CD4-positive, alpha-beta T cell treated with Interleukin-1 beta for 1 hour (primary cell): Measurements from ENCODE around the gene PPP1R15A.
"Not testable (repeated sequence)": the region's sequence is repeated elsewhere in the genome, so short reads cannot be mapped to it uniquely, and the experiment has no call there.

Source experiments
- DNase-seq, 2 donors: peaks; one replicate each; pipeline ENCODE4 v3.0.0-alpha.2; 2020 to 2022

PPP1R15A gene

GRCh38 chr19:48881741-48882657, 9.8 kb downstream of the PPP1R15A start:
- peak; percentile 48 to 62 for DNase-seq

- peak; percentile 19 to 37 for DNase-seq
Observed at GRCh38 chr19:48883726-48884125, 11.5 kb downstream of the PPP1R15A start.

DNA sequence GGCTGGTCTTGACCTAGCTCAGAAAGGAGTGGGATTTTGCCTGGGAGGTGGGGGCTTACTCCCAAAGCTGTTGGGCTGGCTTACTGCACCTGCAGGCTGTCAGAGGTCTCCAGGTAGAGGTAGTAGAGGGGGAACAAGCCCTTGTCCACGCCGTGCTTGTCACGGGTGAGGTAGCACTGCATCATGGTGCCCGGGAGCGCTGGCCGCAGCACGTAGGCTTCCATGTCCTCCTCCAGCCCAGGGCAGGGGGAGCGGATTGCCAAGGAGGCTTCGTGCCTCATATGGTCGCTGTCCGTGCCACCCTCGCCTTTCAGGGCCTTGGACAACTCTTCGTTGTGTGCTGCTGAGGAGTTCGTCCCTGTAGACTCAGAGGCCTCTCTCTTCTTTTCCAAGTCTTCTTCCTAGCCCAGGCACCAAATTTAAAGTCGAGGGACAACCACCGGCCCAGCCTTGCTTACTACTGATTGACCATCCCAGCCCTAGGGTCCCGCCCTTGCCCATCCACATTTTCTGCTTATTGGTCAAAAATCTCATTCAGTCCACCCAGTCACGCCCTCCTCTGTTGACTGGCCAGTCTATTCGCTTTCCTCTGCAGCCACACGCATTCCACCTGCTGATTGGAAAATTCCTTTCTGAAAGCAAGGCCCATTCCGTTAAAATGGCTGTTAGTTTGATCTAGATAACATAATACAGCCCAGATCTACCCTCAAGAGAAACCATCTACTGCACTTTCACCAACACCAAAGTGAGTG, 15.8 kb downstream of the PPP1R15A start:
- DNase-seq, result no peak

GRCh38 chr19:48889496-48889895, 17.3 kb downstream of the PPP1R15A start:
- DNase-seq, result not testable (repeated sequence)

DNA sequence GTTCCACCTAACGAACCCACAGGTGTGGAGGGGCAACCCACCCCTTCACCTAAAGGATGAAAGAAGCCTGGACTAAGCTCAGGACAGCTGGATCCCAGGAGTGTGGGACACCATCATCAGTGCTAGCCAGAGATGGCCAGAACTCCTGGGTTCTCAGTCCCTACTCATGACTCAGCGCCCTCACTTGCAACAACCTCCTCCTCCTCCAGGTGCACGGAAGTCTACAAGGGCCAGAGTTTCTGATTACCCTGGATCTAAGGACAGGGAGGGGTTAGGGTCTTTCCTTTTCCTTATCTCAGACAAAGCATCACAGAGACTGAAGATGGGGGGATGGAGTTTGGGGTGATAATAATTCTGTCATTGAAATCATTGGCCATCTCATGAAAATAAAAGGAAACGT, 18.3 kb downstream of the PPP1R15A start:
- DNase-seq, result no peak

DNA sequence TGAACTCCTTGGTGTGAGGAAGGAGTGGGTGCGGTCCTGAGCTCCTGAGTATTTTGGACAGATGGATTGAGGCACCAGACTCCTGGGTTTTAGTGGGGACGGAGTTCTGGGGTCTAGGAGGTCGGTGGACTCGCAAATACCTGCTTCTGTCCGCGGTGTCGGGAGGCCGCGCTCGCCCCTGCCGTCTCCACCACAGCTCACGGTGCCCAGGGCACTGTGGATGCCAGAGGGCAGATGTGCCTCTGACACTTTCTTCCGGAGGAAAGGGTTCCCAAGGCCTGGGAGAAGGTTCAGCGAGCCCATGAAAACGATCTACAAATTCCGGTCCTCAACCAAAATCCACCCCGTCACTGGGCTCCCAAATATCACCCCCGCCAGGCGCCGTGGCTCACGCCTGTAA, 23.0 kb downstream of the PPP1R15A start:
- no peak for DNase-seq

GRCh38 chr19:48896191-48896720, 24.0 kb downstream of the PPP1R15A start:
- peak; percentile 49 to 67 for DNase-seq

GRCh38 chr19:48897181-48897580, 25.0 kb downstream of the PPP1R15A start:
- DNase-seq, result no peak

DNA sequence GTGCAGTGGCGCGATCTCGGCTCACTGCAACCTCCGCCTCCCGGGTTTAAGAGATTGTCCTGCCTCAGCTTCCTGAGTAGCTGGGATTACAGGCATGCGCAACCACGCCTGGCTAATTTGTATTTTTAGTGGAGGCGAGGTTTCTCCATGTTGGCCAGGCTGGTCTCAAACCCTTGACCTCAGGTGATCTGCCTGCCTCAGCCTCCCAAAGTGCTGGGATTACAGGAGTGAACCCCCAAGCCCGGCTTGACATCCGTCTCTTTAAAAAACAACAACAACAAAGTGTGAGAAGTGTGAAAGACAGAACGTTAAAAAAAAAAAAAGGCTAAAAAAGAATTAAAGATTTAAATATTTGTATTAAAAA, 27.1 kb downstream of the PPP1R15A start:
- not testable (repeated sequence) for DNase-seq

DNA sequence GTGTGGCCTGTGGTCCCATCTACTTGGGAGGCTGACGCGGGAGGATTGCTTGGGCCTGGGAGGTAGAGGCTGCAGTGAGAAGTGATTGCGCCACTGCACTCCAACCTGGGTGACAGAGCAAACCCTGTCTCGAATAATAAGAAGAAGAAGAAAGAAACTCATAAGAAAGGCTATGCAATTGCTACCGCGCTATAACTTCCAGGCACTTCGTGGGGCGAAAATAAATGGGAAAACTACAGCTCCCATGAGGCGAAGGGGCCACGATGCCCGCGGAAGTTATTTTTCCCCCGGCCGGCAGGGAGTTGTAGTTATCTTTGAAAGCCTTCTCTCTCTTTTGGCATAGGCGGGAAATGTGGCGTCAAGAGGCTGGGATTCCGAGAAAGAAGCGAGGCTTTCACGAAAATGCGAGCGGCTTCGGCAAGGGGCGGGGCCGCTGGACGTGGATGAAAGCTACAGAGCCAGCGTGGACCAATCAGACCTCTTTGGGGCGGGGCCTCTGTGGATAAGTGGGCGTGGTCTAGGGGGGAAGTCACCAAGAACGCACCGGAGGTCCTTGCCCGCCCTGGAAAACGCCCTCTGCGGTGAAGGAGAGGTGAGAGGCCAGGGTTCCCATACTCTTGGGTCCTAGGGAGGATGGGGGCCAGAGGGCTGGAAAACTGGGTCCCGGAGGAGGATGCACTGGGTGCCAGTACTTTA, 27.7 kb downstream of the PPP1R15A start, which contains the start of gene NUCB1:
TSS of gene NUCB1 (plus strand) at position 532 of the 696 bp plus-strand sequence. CDS start 485 bp downstream, outside the sequence.
- DNase-seq, result peak; percentile 97 to 99

- peak in 1 of 2 donors; percentile 49 for DNase-seq
Observed at GRCh38 chr19:48900477-48901406, 28.5 kb downstream of the PPP1R15A start.

- not testable (repeated sequence) for DNase-seq
Observed at GRCh38 chr19:48902291-48902690, 30.1 kb downstream of the PPP1R15A start.

GRCh38 chr19:48903788-48904187, 31.6 kb downstream of the PPP1R15A start:
- not testable (repeated sequence) for DNase-seq

- no peak for DNase-seq
Observed at GRCh38 chr19:48905664-48906063, 33.4 kb downstream of the PPP1R15A start.

GRCh38 chr19:48906324-48906723, 34.1 kb downstream of the PPP1R15A start:
- no peak for DNase-seq

GRCh38 chr19:48907671-48908070, 35.5 kb downstream of the PPP1R15A start:
- peak in 1 of 2 donors; percentile 34 for DNase-seq

- DNase-seq, result not testable (repeated sequence)
Observed at GRCh38 chr19:48909424-48910077, 37.3 kb downstream of the PPP1R15A start.

DNA sequence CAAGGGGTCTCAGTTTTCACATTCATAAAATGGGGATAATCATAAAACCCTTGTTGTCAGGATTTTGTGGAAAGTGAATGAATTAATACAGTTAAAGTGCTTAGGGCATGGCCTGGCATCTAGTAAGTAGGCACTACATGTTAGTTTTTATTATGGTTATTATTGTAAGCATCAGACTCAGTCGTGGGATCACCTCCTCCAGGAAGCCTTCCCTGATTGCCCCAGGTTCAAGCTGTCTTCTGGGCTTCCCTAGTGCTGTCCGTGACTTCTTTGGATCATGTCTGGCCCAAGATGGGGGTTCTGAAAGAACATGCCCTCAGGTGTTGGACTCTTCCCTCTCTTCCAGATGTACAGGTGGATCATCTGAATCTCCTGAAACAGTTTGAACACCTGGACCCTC, 38.6 kb downstream of the PPP1R15A start:
- no peak for DNase-seq

GRCh38 chr19:48913114-48913889, 41.1 kb downstream of the PPP1R15A start:
- peak; percentile 9 to 37 for DNase-seq

- DNase-seq, result no peak
Observed at GRCh38 chr19:48914181-48914580, 42.0 kb downstream of the PPP1R15A start.
